GM19452 (cell line): ENCODE measurements around the gene PBX4.

Source experiments
- ATAC-seq: cut with Tn5 transposase; IDR thresholded peaks from one replicate; pipeline ENCODE4 v1.9.1; 2021; ENCODE audit not compliant: unreplicated experiment

The PBX4 gene

GRCh38 chr19:19527674-19528625 is 90.5 kb downstream of the PBX4 start:
- ATAC-seq, result no peak

DNA sequence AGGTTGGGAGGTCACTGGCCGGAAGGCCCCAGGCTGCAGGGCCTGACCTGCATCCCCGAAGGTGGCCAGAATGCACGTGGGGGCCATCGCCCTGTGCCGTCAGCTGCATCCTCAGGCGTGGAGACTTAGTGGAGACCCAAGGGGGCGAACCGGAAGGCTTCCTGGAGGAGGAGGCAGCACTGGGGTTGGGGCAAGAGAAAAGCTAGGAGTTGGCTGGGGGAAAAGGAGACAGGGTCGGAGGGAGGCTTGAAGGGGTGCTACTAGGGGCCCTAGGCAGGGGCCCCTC is 91.2 kb downstream of the PBX4 start:
- ATAC-seq, result no peak

- no peak for ATAC-seq
Observed at GRCh38 chr19:19526581-19527370, 91.7 kb downstream of the PBX4 start.

- no peak for ATAC-seq
Observed at GRCh38 chr19:19525611-19526380, 92.7 kb downstream of the PBX4 start.

- no peak for ATAC-seq
Observed at GRCh38 chr19:19524053-19524452, 94.4 kb downstream of the PBX4 start.

DNA sequence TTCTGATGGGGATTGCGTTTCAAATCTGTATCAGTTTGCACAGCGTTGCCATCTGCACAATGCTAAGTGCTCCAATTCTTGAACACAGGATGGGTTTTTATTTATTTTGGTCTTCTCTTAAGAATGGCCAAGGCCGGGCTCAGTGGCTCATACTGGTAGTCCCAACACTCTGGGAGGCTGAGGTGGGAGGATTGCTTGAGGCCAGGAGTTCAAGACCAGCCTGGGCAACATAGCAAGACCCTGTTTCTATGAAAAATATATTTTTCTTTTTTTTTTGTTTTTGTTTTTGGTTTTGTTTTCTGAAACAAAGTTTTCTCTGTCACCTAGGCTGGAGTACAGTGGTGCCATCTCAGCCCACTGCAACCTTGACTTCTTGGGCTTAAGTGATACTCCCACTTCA is 95.3 kb downstream of the PBX4 start:
- ATAC-seq, result no peak

- ATAC-seq, result no peak
Observed at GRCh38 chr19:19520989-19521388, 97.5 kb downstream of the PBX4 start.

DNA sequence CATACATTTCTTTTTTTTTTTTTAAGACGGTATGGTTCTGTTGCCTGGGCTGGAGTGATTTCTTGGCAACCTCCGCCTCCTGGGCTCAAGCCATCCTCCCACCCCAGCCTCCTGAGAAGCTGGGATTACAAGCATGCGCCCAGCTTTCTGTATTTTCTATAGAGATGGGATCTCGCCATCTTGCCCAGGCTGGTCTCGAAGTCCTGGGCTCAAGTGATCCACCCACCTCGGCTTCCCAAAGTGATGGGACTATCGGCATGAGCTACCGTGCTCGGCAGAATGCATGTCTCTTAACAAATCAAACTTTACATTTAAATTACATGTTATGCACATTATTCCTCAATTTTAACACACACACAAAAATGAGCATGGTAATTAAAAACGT is 101.3 kb downstream of the PBX4 start:
- ATAC-seq, result no peak

DNA sequence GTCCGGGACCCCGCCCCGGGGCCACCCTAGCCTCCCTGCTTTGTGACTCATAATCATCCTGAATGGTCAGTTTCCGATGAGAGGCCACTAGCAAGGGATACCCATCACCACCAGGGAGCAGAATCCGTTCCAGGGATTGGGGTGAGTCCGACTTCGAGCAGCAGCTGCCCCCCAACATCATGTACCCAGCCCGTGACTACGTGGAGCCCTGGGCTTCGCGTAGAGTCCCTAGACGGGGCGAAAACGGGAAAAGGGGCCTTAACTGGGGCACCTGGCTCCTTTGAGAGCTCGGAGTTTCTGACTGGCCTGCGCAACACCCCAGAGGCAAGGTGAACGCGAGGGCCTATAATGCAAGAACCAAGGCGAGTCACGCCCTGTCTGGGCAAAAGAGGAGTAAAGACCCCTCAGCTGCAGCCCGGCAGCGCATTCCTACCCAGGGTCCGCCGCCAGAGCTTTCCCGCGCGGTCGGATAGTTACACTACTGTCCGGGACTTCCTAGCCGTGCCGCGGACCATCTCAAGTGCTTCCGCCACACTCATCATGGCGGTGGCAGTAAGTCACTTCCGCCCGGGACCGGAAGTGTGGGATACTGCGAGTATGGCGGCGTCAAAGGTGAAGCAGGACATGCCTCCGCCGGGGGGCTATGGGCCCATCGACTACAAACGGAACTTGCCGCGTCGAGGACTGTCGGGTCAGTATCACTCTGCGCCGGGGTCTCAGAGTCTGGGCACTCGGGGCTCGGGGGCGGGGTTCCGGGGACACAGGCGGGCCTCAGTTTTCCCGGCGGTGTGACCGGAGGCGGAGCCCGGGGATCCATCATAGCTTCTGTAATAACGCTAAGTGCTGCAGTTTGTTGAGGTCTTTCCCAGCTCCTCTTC is 102.6 kb downstream of the PBX4 start, which contains the start of gene NDUFA13:
Gene NDUFA13, plus strand, starts transcription at position 584 of the 878 bp plus-strand sequence. Its CDS starts 14 bp downstream, at position 598.
- peak; percentile 93 for ATAC-seq

DNA sequence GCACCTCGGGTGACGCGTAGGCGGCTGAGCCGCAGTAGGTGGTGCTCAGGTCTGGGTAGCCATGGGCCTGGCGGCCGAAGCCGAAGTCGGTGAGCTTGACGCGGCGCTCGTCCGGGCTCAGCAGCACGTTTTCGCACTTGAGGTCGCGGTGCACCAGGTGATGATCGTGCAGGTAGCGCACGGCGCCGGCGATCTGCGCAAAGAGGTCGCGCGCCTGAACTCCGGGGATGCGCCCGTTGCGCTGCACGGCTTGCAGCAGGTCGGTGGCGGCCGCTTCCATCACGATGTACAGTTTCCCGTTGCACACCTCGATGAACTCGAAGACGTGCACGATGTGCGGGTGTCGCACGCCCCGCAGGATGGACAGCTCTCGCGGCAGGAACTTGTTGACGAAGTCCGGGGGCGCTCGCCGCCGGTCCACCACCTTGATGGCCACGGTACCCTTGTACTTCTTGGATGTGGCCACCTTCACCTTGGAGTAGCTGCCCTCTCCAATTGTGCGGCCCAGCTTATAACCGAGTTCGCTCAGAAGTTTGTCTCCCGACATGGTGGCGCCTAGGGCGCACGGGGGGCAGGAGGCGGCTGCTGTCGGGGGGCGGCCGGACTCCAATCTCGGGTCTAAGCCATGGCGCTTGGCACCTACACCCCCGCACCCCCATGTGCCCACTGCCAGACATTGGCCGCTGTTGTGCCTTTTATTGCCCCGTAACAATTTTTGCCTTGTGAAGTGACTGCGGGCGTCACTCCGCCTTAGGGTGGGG is 103.4 kb downstream of the PBX4 start, which contains the start of gene TSSK6:
Gene TSSK6, minus strand, starts transcription at position 668 of the 761 bp plus-strand sequence. Its CDS starts 121 bp downstream, at position 547.
- ATAC-seq, result no peak

GRCh38 chr19:19514215-19514657 is 104.3 kb downstream of the PBX4 start:
- ATAC-seq, result no peak

GRCh38 chr19:19513682-19514081 is 104.8 kb downstream of the PBX4 start:
- no peak for ATAC-seq
